ENCODE data around the gene ZBED2. TPM values are rescaled to one million over a fixed set of nuclear protein-coding genes. Genes with fewer than 3 reads are reported as not detected.
"Not testable (repeated sequence)": the region's sequence is repeated elsewhere in the genome, so short reads cannot be mapped to it uniquely, and the experiment has no call there.

Gene ZBED2
- total RNA-seq, 1 donor from 2014 or later = not detected

DNA sequence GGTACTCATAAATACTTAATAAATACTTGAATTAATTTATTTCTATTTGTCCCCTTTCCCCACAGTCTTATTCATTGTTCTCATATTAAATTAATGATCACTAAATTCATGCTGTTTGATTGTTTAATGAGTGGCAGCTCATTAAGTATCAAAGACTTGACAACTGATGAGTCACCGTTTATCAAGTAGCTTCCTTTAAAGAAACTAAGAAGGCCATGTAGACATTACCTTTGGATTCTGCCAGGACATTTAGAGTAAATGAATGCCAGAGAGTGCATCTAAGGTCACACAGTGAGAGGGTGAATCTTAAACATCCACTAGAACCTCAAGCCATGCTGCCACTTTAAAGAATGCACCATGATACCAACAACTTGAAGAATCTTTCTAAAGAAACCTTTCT, 23.9 kb downstream of the ZBED2 start:
- TF ChIP-seq, protein P1, sequence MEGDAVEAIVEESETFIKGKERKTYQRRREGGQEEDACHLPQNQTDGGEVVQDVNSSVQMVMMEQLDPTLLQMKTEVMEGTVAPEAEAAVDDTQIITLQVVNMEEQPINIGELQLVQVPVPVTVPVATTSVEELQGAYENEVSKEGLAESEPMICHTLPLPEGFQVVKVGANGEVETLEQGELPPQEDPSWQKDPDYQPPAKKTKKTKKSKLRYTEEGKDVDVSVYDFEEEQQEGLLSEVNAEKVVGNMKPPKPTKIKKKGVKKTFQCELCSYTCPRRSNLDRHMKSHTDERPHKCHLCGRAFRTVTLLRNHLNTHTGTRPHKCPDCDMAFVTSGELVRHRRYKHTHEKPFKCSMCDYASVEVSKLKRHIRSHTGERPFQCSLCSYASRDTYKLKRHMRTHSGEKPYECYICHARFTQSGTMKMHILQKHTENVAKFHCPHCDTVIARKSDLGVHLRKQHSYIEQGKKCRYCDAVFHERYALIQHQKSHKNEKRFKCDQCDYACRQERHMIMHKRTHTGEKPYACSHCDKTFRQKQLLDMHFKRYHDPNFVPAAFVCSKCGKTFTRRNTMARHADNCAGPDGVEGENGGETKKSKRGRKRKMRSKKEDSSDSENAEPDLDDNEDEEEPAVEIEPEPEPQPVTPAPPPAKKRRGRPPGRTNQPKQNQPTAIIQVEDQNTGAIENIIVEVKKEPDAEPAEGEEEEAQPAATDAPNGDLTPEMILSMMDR (IDR thresholded peaks at IDR 0.05) = no peak
- Mint-ChIP-seq H3K27me3 (ENCODE audit: low read depth) (peaks cover 6% of the 10 kb centered on the region), H3K4me3 (ENCODE audit: unreplicated experiment) (no peak overlapping the region), H3K27ac (ENCODE audit: unreplicated experiment) (no peak overlapping the region), H3K9me3 (ENCODE audit: low read depth) (no peaks in the 10 kb centered on the region), H3K36me3 (ENCODE audit: low read depth) (no peaks in the 10 kb centered on the region), H3K4me1 (ENCODE audit: low read depth) (peaks cover 9% of the 10 kb centered on the region)
- no peak for DNase-seq (ENCODE audit: low spot score)

DNA sequence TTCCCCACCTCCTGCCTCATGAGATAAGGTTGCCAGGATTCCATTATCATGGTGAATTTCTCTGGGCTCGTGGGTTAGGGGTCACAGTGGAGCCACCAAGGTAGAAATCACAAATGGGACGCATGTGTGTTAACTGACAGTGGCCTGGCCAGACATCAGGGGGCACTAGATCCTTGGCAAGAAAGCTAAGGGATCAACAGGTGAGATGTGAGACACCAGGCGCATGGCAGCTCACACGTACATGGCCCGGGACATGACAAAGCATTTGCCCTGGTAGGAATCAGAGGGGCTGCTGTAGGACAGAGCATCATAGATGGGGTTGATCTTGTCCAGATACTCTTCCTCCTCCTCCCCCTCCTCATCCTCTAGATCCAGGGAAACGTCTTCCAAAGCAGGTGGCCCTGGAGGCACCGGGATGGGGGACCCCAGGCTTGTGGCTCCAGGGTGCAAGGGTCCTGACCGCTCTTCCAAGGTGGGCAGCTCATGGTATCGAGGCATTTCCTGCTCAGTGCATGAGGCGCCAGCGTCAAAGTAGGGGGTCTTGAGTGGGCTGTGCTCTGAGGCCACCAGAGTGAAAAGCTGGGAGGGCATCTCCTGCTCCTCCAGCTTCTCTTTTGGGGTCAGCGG, 24.6 kb downstream of the ZBED2 start:
- H3K36me3 Mint-ChIP-seq (ENCODE audit: low read depth) = no peaks in the 10 kb centered on the region
- H3K27ac Mint-ChIP-seq (ENCODE audit: unreplicated experiment) = no peak overlapping the region
- peaks cover 9% of the 10 kb centered on the region for H3K4me1 Mint-ChIP-seq (ENCODE audit: low read depth)
- no peak overlapping the region for H3K4me3 Mint-ChIP-seq (ENCODE audit: unreplicated experiment)
- TF ChIP-seq, protein P1 (IDR thresholded peaks at IDR 0.05) = no peak
- no peaks in the 10 kb centered on the region for H3K9me3 Mint-ChIP-seq (ENCODE audit: low read depth)
- no peak for DNase-seq (ENCODE audit: low spot score)
- H3K27me3 Mint-ChIP-seq (ENCODE audit: low read depth) = peaks cover 9% of the 10 kb centered on the region

DNA sequence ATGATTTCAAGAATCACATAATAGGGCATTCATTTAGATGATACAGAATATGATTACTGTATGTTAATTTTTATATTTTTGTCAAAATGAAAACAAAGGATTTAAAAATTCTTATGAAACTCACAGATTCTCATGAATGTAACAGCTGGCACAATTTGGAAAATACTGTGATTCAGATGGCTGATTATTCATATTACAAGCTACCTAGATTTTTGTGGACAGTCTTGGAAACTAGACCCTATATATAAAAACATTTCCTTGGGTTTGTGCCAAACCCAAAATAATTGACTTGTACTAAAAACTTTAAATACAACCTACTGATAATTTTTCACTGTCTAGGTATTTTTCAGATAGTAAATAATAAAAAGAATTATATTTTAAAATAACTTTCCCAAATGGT, 26.2 kb downstream of the ZBED2 start:
- Mint-ChIP-seq H3K9me3 (ENCODE audit: low read depth) (no peaks in the 10 kb centered on the region), H3K27me3 (ENCODE audit: low read depth) (peaks cover 17% of the 10 kb centered on the region), H3K27ac (ENCODE audit: unreplicated experiment) (no peak overlapping the region), H3K4me1 (ENCODE audit: low read depth) (peaks cover 9% of the 10 kb centered on the region), H3K4me3 (ENCODE audit: unreplicated experiment) (no peak overlapping the region), H3K36me3 (ENCODE audit: low read depth) (no peaks in the 10 kb centered on the region)
- no peak for DNase-seq (ENCODE audit: low spot score)
- TF ChIP-seq, protein P1 (IDR thresholded peaks at IDR 0.05) = no peak

DNA sequence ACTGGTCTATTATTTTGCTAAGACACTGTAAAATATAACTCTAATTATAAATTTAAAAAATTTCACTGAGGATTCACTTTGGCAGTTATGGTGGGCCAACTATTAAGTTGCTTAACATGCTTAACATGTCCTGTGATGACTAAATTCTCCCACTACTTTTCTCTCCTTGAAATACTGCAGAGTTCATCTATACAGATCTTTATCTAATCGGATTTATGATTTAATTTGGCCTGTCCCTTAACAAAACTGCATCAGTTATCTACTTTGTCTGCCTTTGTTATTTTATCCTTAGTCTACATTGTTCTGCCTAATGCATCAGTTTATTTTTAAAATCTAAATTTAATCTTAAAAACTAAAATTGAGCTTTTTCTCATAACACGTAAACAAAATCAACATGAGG, 26.8 kb downstream of the ZBED2 start:
- no peak for DNase-seq (ENCODE audit: low spot score)
- TF ChIP-seq, protein P1 (IDR thresholded peaks at IDR 0.05) = no peak
- no peaks in the 10 kb centered on the region for H3K36me3 Mint-ChIP-seq (ENCODE audit: low read depth)
- H3K27me3 Mint-ChIP-seq (ENCODE audit: low read depth) = peaks cover 16% of the 10 kb centered on the region
- peaks cover 9% of the 10 kb centered on the region for H3K4me1 Mint-ChIP-seq (ENCODE audit: low read depth)
- no peak overlapping the region for H3K27ac Mint-ChIP-seq (ENCODE audit: unreplicated experiment)
- no peaks in the 10 kb centered on the region for H3K9me3 Mint-ChIP-seq (ENCODE audit: low read depth)
- no peak overlapping the region for H3K4me3 Mint-ChIP-seq (ENCODE audit: unreplicated experiment)

DNA sequence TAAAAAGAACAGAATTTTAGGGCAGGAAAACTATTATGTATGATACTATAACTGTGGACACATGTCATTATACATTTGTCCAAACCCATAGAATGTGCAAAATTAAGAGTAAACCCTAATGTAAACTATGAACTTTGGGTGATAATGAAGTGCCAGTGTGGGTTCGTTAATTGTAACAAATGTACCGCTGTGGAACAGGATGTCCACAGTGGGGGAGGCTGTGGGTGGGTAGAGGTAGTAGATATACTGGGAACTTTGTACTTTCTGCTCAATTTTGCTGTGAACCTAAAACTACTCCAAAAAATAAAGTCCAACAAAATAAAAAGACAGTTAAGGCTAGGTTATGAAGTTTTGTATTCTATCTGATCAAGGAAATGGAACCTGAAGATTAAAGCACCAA, 28.3 kb downstream of the ZBED2 start:
- DNase-seq (ENCODE audit: low spot score) = no peak
- peaks cover 9% of the 10 kb centered on the region for H3K4me1 Mint-ChIP-seq (ENCODE audit: low read depth)
- H3K4me3 Mint-ChIP-seq (ENCODE audit: unreplicated experiment) = no peak overlapping the region
- no peaks in the 10 kb centered on the region for H3K36me3 Mint-ChIP-seq (ENCODE audit: low read depth)
- H3K27me3 Mint-ChIP-seq (ENCODE audit: low read depth) = peaks cover 17% of the 10 kb centered on the region
- no peak overlapping the region for H3K27ac Mint-ChIP-seq (ENCODE audit: unreplicated experiment)
- H3K9me3 Mint-ChIP-seq (ENCODE audit: low read depth) = no peaks in the 10 kb centered on the region
- TF ChIP-seq, protein P1 (IDR thresholded peaks at IDR 0.05) = no peak

DNA sequence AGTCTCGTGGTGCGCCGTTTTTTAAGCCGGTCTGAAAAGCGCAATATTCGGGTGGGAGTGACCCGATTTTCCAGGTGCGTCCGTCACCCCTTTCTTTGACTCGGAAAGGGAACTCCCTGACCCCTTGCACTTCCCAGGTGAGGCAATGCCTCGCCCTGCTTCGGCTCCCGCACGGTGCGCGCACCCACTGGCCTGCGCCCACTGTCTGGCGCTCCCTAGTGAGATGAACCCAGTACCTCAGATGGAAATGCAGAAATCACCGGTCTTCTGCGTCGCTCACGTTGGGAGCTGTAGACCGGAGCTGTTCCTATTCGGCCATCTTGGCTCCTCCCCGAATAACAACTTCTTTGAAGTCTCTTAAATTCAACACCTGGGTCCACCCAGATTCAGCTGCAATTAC, 33.2 kb downstream of the ZBED2 start:
- not testable (repeated sequence) for H3K9me3 Mint-ChIP-seq (ENCODE audit: low read depth); H3K27ac Mint-ChIP-seq (ENCODE audit: unreplicated experiment); H3K36me3 Mint-ChIP-seq (ENCODE audit: low read depth); H3K4me1 Mint-ChIP-seq (ENCODE audit: low read depth); H3K4me3 Mint-ChIP-seq (ENCODE audit: unreplicated experiment); DNase-seq (ENCODE audit: low spot score)
- peaks cover 16% of the 10 kb centered on the region for H3K27me3 Mint-ChIP-seq (ENCODE audit: low read depth)
